Measurements from ENCODE around the gene CCDC167.

DNA sequence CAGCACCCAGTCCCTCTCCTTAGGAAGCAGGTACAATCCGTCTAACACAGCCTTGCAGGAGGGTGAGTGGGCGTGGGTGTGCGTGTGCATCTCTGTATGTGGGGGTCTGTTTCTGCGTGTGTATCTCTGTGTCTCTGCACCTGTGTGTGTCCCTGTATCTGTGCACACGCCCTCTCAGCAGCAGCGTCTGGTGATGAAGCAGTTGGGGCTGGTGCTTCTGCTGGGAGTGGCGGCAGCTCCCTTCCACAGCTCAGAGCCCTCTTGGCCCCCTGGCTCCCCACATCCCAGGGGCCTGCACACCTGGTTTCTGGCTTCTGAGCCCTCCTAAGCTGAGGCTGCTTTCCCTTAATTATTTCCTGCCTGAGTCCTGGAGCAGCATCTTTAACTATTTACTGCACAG is 49.5 kb upstream of the CCDC167 start:
- TF ChIP-seq, protein P1, sequence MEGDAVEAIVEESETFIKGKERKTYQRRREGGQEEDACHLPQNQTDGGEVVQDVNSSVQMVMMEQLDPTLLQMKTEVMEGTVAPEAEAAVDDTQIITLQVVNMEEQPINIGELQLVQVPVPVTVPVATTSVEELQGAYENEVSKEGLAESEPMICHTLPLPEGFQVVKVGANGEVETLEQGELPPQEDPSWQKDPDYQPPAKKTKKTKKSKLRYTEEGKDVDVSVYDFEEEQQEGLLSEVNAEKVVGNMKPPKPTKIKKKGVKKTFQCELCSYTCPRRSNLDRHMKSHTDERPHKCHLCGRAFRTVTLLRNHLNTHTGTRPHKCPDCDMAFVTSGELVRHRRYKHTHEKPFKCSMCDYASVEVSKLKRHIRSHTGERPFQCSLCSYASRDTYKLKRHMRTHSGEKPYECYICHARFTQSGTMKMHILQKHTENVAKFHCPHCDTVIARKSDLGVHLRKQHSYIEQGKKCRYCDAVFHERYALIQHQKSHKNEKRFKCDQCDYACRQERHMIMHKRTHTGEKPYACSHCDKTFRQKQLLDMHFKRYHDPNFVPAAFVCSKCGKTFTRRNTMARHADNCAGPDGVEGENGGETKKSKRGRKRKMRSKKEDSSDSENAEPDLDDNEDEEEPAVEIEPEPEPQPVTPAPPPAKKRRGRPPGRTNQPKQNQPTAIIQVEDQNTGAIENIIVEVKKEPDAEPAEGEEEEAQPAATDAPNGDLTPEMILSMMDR (conservative IDR thresholded peaks at IDR 0.05; ENCODE audit: low read length) = no peak
- no peak for TF ChIP-seq EZH2phosphoT487 (IDR thresholded peaks at IDR 0.05; ENCODE audit: borderline replicate concordance, low read depth, low read length)

Measured in OCI-LY7 (cell line).